Peyer's patch (tissue), 4 donors: ENCODE results near the gene SAA2.

Experiments used
- CTCF ChIP-seq, 6 experiments: fragments of 450-650 bp in 4 of 6; fragments of 200-600 bp in 2 of 6; sonication (generic) in 1 of 6; IDR thresholded peaks; one replicate each; pipeline ENCODE4 v1.5.1; 2017 to 2019; ENCODE audit warnings: antibody characterized with exemption in 6 of 6, mild to moderate bottlenecking in 3 of 6, moderate library complexity in 1 of 6
- POLR2A ChIP-seq, 2 donors: fragments of 450-650 bp; IDR thresholded peaks; one replicate each; pipeline ENCODE4 v1.5.1; 2017; ENCODE audit warnings: antibody characterized with exemption in 2 of 2, mild to moderate bottlenecking in 2 of 2, moderate library complexity in 2 of 2

- no peak for TF ChIP-seq CTCF (IDR thresholded peaks at IDR 0.05)
- TF ChIP-seq POLR2A (IDR thresholded peaks at IDR 0.05) = no peak
These were observed 17.6 kb downstream of the SAA2 start for GRCh38 chr11:18230859-18231258.
